Activated CD4-positive, CD25-positive, alpha-beta regulatory T cell treated with anti-CD3 and anti-CD28 coated beads, Interleukin-2, amount 50 U/mL, for 24 hours (primary cell): Measurements from ENCODE around the gene EFNA5.
"Not testable (repeated sequence)": the region's sequence is repeated elsewhere in the genome, so short reads cannot be mapped to it uniquely, and the experiment has no call there.

Experiments
- ATAC-seq, 2 donors: fragments of 150-1000 bp; cut with Tn5 transposase; one replicate each; pipeline ENCODE4 v1.10.0; 2021; ENCODE audit warnings: mild to moderate bottlenecking in 1 of 2, moderate library complexity in 1 of 2

EFNA5 gene

GRCh38 chr5:107450531-107450930, 220.2 kb downstream of the EFNA5 start:
- no peak for ATAC-seq

GRCh38 chr5:107449369-107449768, 221.4 kb downstream of the EFNA5 start:
- no peak for ATAC-seq

- no peak for ATAC-seq
These were observed 223.2 kb downstream of the EFNA5 start for GRCh38 chr5:107447587-107447986.

GRCh38 chr5:107446972-107447371, 223.8 kb downstream of the EFNA5 start:
- no peak for ATAC-seq

GRCh38 chr5:107444300-107444699, 226.4 kb downstream of the EFNA5 start:
- ATAC-seq, result no peak

GRCh38 chr5:107443897-107444296, 226.8 kb downstream of the EFNA5 start:
- no peak for ATAC-seq

- no peak for ATAC-seq
These were observed 228.3 kb downstream of the EFNA5 start for GRCh38 chr5:107442452-107442851.

- ATAC-seq, result no peak
These were observed 230.9 kb downstream of the EFNA5 start for GRCh38 chr5:107439832-107440231.

- ATAC-seq, result no peak
These were observed 232.7 kb downstream of the EFNA5 start for GRCh38 chr5:107437986-107438510.

GRCh38 chr5:107437154-107437553, 233.6 kb downstream of the EFNA5 start:
- no peak for ATAC-seq

GRCh38 chr5:107436201-107436600, 234.5 kb downstream of the EFNA5 start:
- ATAC-seq, result no peak

- no peak for ATAC-seq
These were observed 235.7 kb downstream of the EFNA5 start for GRCh38 chr5:107435061-107435460.

GRCh38 chr5:107433646-107434045, 237.1 kb downstream of the EFNA5 start:
- ATAC-seq, result not testable (repeated sequence)

GRCh38 chr5:107431998-107432397, 238.7 kb downstream of the EFNA5 start:
- no peak for ATAC-seq

- ATAC-seq, result no peak
These were observed 239.2 kb downstream of the EFNA5 start for GRCh38 chr5:107431536-107431935.

- no peak for ATAC-seq
These were observed 240.6 kb downstream of the EFNA5 start for GRCh38 chr5:107430071-107430625.

GRCh38 chr5:107428303-107428813, 242.4 kb downstream of the EFNA5 start:
- no peak for ATAC-seq

GRCh38 chr5:107426872-107427271, 243.9 kb downstream of the EFNA5 start:
- no peak for ATAC-seq

- no peak for ATAC-seq
These were observed 244.5 kb downstream of the EFNA5 start for GRCh38 chr5:107426209-107426608.

GRCh38 chr5:107425541-107426031, 245.2 kb downstream of the EFNA5 start:
- ATAC-seq, result no peak

GRCh38 chr5:107424491-107424890, 246.2 kb downstream of the EFNA5 start:
- ATAC-seq, result no peak

- ATAC-seq, result no peak
These were observed 248.2 kb downstream of the EFNA5 start for GRCh38 chr5:107422494-107422893.

- ATAC-seq, result no peak
These were observed 251.2 kb downstream of the EFNA5 start for GRCh38 chr5:107419498-107419897.

- ATAC-seq, result no peak
These were observed 251.8 kb downstream of the EFNA5 start for GRCh38 chr5:107418902-107419301.

- ATAC-seq, result no peak
These were observed 252.7 kb downstream of the EFNA5 start for GRCh38 chr5:107418071-107418470.
